Upper lobe of left lung (tissue), 4 donors: ENCODE results near the gene UGT1A9.

Experiments
- CTCF ChIP-seq, 6 experiments: fragments of 450-650 bp in 4 of 6; fragments of 200-600 bp in 2 of 6; sonication (generic) in 2 of 6; IDR thresholded peaks; one replicate each; pipeline ENCODE4 v1.5.1; 2016 to 2019; ENCODE audit warnings: antibody characterized with exemption in 6 of 6
- POLR2A ChIP-seq, 4 donors: fragments of 450-650 bp; IDR thresholded peaks; one replicate each; pipeline ENCODE4 v1.5.1; 2016 to 2017; ENCODE audit warnings: antibody characterized with exemption in 4 of 4, mild to moderate bottlenecking in 2 of 4

DNA sequence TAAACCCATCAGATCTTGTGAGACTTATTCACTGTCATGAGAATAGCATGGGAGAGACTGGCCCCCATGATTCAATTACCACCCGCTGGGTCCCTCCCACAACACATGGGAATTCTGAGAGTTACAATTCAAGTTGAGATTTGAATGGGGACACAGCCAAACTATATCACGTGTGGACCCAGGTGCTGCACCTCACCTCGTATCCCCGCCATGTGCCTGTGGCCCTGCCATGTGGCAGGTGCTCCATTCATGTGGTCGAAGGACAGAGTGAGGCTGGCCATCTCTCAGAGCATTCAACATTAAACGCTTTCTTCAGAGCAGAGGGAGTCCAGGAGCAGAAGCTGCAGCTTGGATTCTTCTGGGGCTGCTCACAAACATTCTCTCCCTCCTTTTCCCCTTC, 138.7 kb downstream of the UGT1A9 start:
- no peak for TF ChIP-seq POLR2A (IDR thresholded peaks at IDR 0.05)
- TF ChIP-seq CTCF (IDR thresholded peaks at IDR 0.05) = no peak
